Measurements from ENCODE around the gene ATP9A. TPM values are rescaled to one million over a fixed set of nuclear protein-coding genes. Genes with fewer than 3 reads are reported as not detected.

Gene ATP9A
- total RNA-seq, 1 experiment from 2014 or later: 31.3 TPM

DNA sequence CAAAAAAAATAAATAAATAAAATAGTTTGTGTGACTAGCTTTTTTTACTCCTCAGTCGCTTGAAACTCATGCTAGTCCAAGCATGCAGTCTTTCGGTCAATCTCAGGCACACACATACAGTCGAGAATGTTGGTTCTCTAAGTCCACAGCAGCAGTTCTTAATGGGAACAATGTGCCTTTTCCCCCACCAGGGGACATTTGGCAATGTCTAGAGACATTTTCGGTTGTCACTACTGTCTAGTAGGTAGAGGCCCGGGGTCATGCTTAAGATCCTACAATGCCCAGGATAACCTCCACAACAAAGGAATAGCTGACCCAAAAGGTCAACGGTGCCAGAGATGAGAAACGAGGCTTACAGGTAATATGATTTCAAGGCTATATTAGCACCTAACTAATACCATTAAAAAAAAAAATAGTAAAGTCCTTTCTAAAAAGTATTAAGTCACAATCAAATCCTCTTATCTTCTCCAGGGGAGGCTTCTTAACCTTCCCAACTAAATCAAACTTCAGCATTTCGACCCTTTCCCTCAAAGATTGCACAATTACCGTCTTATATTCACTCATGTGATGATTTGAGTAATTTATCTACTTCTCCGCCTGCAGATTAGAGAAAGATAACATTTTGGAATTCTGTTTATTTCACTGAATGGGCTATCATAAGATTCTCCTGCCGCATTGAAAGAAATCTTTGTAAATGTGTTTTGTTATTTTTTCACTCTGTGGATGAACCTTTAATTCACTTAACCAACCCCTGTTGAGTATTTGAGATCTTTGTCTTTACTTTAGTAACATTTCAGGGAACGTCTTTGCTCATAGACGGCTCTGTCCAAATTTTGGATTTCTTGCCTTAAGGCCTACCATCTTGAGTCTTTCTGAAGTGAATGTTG is 42.2 kb upstream of the ATP9A start:
- H3K27me3 ChIP-seq (ENCODE audit: low read length): no peaks in the 10 kb centered on the region
- intact Hi-C loops (cut with micrococcal nuclease): no loop called here
- no TSS peak for BruUV-seq (replicated peaks)
- ChIA-PET CTCF (no interaction called here), POLR2A (ENCODE audit: unreplicated experiment) (no interaction called here)
- no peak overlapping the region for H3K27ac ChIP-seq (ENCODE audit: low read length)
- H3K79me2 ChIP-seq (ENCODE audit: low read length): no peaks in the 10 kb centered on the region
- no peaks in the 10 kb centered on the region for H3K9me3 ChIP-seq (ENCODE audit: low read length)
- no peak overlapping the region for H3K9ac ChIP-seq (ENCODE audit: low read length)
- ATAC-seq (no peak), DNase-seq (peak; percentile 25)
- H3K4me1 ChIP-seq (ENCODE audit: insufficient read depth, low read length): peaks cover 8% of the 10 kb centered on the region; the same call in 1 of the 2 replicates
- H4K20me1 ChIP-seq (ENCODE audit: low read length): no peaks in the 10 kb centered on the region
- no peak overlapping the region for H3K4me2 ChIP-seq (ENCODE audit: low read length)
- no peaks in the 10 kb centered on the region for H3K9me2 ChIP-seq (replicated peaks; ENCODE audit: low read length)
- no peaks in the 10 kb centered on the region for H3K36me3 ChIP-seq (ENCODE audit: low read depth, low read length)
- TF ChIP-seq, protein P1, sequence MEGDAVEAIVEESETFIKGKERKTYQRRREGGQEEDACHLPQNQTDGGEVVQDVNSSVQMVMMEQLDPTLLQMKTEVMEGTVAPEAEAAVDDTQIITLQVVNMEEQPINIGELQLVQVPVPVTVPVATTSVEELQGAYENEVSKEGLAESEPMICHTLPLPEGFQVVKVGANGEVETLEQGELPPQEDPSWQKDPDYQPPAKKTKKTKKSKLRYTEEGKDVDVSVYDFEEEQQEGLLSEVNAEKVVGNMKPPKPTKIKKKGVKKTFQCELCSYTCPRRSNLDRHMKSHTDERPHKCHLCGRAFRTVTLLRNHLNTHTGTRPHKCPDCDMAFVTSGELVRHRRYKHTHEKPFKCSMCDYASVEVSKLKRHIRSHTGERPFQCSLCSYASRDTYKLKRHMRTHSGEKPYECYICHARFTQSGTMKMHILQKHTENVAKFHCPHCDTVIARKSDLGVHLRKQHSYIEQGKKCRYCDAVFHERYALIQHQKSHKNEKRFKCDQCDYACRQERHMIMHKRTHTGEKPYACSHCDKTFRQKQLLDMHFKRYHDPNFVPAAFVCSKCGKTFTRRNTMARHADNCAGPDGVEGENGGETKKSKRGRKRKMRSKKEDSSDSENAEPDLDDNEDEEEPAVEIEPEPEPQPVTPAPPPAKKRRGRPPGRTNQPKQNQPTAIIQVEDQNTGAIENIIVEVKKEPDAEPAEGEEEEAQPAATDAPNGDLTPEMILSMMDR (conservative IDR thresholded peaks at IDR 0.05; ENCODE audit: low read depth, low read length): peak; percentile 43
- TF ChIP-seq EZH2phosphoT487 (IDR thresholded peaks at IDR 0.05; ENCODE audit: borderline replicate concordance, low read length) (no peak), EZH2 (IDR thresholded peaks at IDR 0.05; ENCODE audit: low read length, unreplicated experiment) (no peak)
- H3F3A ChIP-seq (ENCODE audit: low read length, unreplicated experiment): no peaks in the 10 kb centered on the region
- no peak overlapping the region for H3K4me3 ChIP-seq (ENCODE audit: low read length)
- no peak overlapping the region for H2AFZ ChIP-seq (ENCODE audit: low read length)

GRCh38 chr20:51807720-51808250 is 39.6 kb upstream of the ATP9A start:
- Histone ChIP-seq H3K4me3 (ENCODE audit: low read length) (no peak overlapping the region), H3F3A (ENCODE audit: low read length, unreplicated experiment) (no peaks in the 10 kb centered on the region), H3K4me1 (ENCODE audit: insufficient read depth, low read length) (peaks cover 16% of the 10 kb centered on the region), H3K27me3 (ENCODE audit: low read length) (no peaks in the 10 kb centered on the region), H3K79me2 (ENCODE audit: low read length) (no peaks in the 10 kb centered on the region), H2AFZ (ENCODE audit: low read length) (no peak overlapping the region), H3K9ac (ENCODE audit: low read length) (no peak overlapping the region), H3K9me3 (ENCODE audit: low read length) (no peaks in the 10 kb centered on the region), H3K9me2 (replicated peaks; ENCODE audit: low read length) (no peaks in the 10 kb centered on the region), H4K20me1 (ENCODE audit: low read length) (no peaks in the 10 kb centered on the region), H3K27ac (ENCODE audit: low read length) (no peak overlapping the region), H3K36me3 (ENCODE audit: low read depth, low read length) (no peaks in the 10 kb centered on the region), H3K4me2 (ENCODE audit: low read length) (no peak overlapping the region)
- no peak for ATAC-seq
- intact Hi-C loops (cut with micrococcal nuclease): no loop called here
- BruUV-seq (replicated peaks): no TSS peak
- POLR2A ChIA-PET (ENCODE audit: unreplicated experiment): no interaction called here
- TF ChIP-seq, protein P1 (conservative IDR thresholded peaks at IDR 0.05; ENCODE audit: low read depth, low read length): no peak
- TF ChIP-seq EZH2phosphoT487 (IDR thresholded peaks at IDR 0.05; ENCODE audit: borderline replicate concordance, low read length) (no peak), EZH2 (IDR thresholded peaks at IDR 0.05; ENCODE audit: low read length, unreplicated experiment) (no peak)
- CTCF ChIA-PET: no interaction called here
- DNase-seq: no peak

DNA sequence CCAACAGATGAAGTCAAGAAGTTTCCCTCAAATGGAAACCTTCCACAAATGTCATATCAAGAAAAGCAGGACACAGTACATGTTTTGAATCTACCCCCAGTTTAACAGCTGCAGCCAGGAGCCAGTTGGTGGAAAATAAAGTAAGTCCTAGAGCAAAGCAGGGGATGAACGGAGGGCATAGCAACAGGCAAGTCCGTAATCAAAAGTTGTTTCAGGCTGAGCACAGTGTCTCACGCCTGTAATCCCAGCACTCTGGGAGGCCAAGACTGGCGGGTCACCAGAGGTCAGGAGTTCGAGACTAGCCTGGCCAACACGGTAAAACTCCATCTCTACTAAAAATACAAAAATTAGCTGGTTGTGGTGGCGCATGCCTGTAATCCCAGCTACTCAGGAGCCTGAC is 36.6 kb upstream of the ATP9A start:
- CTCF ChIA-PET: no interaction called here
- POLR2A ChIA-PET (ENCODE audit: unreplicated experiment): no interaction called here
- no peak overlapping the region for H3K9ac ChIP-seq (ENCODE audit: low read length)
- no peak overlapping the region for H3K4me2 ChIP-seq (ENCODE audit: low read length)
- no peak overlapping the region for H3K4me3 ChIP-seq (ENCODE audit: low read length)
- DNase-seq: no peak
- no peaks in the 10 kb centered on the region for H3K79me2 ChIP-seq (ENCODE audit: low read length)
- no peak overlapping the region for H3K27ac ChIP-seq (ENCODE audit: low read length)
- ATAC-seq: no peak
- H3F3A ChIP-seq (ENCODE audit: low read length, unreplicated experiment): no peaks in the 10 kb centered on the region
- no peaks in the 10 kb centered on the region for H3K9me2 ChIP-seq (replicated peaks; ENCODE audit: low read length)
- H3K4me1 ChIP-seq (ENCODE audit: insufficient read depth, low read length): peaks cover 28% of the 10 kb centered on the region
- intact Hi-C loops (cut with micrococcal nuclease): loop anchor here (5.0 kb wide), 1 partner anchor 52 kb away; no protein-coding TSS in a partner anchor
- no peak overlapping the region for H2AFZ ChIP-seq (ENCODE audit: low read length)
- no TSS peak for BruUV-seq (replicated peaks)
- no peaks in the 10 kb centered on the region for H3K36me3 ChIP-seq (ENCODE audit: low read depth, low read length)
- H3K9me3 ChIP-seq (ENCODE audit: low read length): no peaks in the 10 kb centered on the region
- H4K20me1 ChIP-seq (ENCODE audit: low read length): no peaks in the 10 kb centered on the region
- TF ChIP-seq EZH2 (IDR thresholded peaks at IDR 0.05; ENCODE audit: low read length, unreplicated experiment) (no peak), EZH2phosphoT487 (IDR thresholded peaks at IDR 0.05; ENCODE audit: borderline replicate concordance, low read length) (no peak)
- TF ChIP-seq, protein P1 (conservative IDR thresholded peaks at IDR 0.05; ENCODE audit: low read depth, low read length): no peak
- no peaks in the 10 kb centered on the region for H3K27me3 ChIP-seq (ENCODE audit: low read length)

Measured in PC-3 (cell line).